ACHN (cell line): ENCODE measurements around the gene WNT9A.

Source experiments
- DNase-seq: peaks from one replicate; pipeline ENCODE4 v3.0.0-alpha.2; 2015
- in situ Hi-C: cut with HindIII; loops from 2 replicates; pipeline ENCODE4 v1.10.0; 2017; ENCODE audit warnings: low sequenced_read_pairs, low pct_ligation_motif_present, low pct_unique_long_range_greater_than_20kb

The WNT9A gene

GRCh38 chr1:227905573-227906487, 41.9 kb downstream of the WNT9A start:
- in situ Hi-C loops = no loop called here
- no peak for DNase-seq

- no peak for DNase-seq
These were observed 43.0 kb downstream of the WNT9A start for GRCh38 chr1:227904541-227905335.

GRCh38 chr1:227903614-227904501, 43.9 kb downstream of the WNT9A start:
- no peak for DNase-seq
- in situ Hi-C loops = no loop called here

More at GRCh38 chr1:227904541-227905335, 43.0 kb downstream of the WNT9A start:
- in situ Hi-C loops = no loop called here

DNA sequence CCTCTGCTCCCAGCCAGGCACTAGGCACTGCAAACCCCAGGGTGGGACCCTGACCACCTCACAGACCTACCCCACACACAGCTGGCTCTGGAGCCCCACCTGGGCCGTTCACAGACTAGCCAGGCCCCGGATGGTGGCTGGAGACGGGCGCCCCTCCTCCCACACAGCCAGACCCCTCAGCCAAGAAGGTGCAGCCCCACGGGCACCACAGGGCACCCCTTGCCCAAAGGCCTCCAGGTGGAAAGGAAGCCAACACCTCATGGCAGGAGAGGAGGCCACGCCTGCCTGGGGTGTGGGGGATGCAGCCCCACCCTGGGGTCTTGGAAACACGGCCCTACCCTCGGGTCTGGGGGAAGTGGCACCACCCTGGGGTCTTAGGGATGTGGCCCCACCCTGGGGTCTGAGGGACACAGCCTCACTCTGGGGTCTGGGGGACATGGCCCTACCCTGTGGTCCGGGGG, 44.6 kb downstream of the WNT9A start:
- no peak for DNase-seq
- in situ Hi-C loops = no loop called here

- no peak for DNase-seq
These were observed 45.1 kb downstream of the WNT9A start for GRCh38 chr1:227902641-227902990.

DNA sequence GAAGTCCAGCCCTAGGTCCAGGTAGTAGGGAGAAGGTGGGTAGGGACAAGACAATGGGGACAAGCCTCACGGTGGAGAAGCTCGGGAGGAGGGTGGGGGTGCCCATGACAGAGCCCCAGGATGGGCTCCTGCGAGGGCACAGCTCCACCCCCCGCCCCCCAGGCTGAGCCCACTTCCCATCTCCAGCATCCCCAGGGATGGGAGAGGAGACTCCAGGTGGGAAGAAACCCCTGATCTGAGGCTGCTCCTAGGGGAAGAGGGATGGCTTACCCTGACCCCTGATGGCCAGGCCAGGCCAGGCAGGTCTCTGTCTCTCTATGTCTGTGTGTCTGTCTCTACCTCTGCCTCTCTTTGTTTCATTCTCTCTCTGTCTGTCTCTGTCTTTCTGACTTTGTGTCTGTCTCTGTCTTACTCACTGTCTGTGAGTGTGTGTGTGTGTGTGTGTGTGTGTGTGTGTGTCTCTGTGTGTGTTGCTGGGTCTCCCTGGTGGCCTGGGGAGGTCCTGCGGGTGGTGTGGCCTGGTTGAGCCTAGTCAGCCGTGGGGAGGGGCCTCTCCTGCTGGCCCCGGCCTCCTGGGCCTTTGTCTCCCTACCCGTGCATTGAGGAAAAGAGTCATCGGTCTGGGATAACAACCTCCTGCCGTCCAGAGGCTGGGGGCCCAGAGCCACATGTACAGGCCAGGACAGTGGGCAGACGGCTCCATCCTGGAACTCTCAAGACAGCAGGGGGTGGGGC, 45.7 kb downstream of the WNT9A start:
- in situ Hi-C loops = no loop called here

More at GRCh38 chr1:227902641-227902990, 45.1 kb downstream of the WNT9A start:
- in situ Hi-C loops = no loop called here

GRCh38 chr1:227901239-227901905, 46.4 kb downstream of the WNT9A start:
- in situ Hi-C loops = no loop called here
- no peak for DNase-seq

More for the DNA sequence above, 45.7 kb downstream of the WNT9A start:
- DNase-seq = peak; percentile 8

GRCh38 chr1:227900571-227901051, 47.1 kb downstream of the WNT9A start:
- in situ Hi-C loops = no loop called here
- DNase-seq = no peak

GRCh38 chr1:227899820-227900449, 47.8 kb downstream of the WNT9A start:
- in situ Hi-C loops = no loop called here
- no peak for DNase-seq

GRCh38 chr1:227899141-227899819, 48.5 kb downstream of the WNT9A start:
- in situ Hi-C loops = no loop called here
- no peak for DNase-seq

DNA sequence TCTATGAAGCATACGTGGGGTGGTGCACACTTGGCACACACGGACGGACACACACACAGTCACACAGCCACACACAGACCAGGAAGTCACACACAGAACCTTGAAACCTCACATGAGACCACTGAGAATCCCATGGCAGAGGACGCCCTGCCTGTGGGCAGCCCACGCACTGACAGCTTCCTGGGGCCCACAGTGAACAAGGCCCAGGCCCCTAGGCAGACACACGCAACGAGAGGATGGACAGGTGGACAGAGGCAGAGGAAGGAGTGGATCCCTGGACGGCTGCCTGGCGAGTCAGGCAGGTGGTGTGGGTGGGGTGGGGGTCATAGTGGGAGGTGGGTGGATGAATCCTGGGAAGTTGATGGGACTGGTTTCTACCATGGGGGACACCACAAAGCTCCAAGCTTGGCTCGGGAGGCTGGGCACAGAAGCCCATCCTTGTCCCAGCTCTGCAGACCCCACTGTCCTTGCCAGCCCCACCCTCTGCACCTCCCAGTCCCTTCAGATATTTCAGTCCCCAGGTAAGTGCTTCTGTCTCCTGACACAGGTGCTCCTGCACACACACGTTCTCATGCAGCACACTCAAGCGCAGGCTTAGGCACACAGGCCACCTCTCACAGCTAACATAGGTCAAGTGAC, 49.1 kb downstream of the WNT9A start:
- in situ Hi-C loops = no loop called here
- no peak for DNase-seq

DNA sequence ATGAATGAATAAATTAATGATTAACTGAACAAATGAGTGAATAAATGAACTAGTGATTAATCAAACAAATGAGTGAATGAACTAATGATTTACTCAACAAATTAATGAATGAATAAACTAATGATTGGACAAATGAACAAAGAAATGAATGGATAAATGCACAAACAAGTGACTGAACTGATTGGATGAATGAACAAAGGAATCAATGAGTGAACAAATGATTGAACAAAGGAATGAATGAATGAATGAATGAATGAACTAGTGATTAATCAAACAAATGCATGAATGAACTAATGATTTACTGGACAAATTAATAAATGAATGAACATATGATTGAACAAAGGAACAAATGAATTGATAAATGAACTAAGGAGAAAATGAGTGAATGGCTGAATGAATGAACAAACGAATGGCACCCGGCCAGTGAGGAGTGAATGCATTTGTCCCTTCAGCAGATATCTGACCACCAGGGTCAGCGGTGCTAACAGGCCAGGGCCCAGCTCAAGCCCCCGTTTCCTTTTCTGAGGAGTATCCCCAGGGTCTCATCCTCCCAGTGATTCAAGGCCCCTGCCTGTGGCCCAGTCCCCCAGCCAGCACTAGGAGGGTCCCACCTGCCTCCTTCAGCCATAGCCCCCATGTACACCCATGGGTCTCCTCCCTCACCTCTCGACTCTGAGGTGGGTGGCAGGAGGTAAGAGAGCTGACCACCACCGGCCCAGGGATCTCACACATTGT, 49.9 kb downstream of the WNT9A start:
- no peak for DNase-seq
- in situ Hi-C loops = no loop called here

DNA sequence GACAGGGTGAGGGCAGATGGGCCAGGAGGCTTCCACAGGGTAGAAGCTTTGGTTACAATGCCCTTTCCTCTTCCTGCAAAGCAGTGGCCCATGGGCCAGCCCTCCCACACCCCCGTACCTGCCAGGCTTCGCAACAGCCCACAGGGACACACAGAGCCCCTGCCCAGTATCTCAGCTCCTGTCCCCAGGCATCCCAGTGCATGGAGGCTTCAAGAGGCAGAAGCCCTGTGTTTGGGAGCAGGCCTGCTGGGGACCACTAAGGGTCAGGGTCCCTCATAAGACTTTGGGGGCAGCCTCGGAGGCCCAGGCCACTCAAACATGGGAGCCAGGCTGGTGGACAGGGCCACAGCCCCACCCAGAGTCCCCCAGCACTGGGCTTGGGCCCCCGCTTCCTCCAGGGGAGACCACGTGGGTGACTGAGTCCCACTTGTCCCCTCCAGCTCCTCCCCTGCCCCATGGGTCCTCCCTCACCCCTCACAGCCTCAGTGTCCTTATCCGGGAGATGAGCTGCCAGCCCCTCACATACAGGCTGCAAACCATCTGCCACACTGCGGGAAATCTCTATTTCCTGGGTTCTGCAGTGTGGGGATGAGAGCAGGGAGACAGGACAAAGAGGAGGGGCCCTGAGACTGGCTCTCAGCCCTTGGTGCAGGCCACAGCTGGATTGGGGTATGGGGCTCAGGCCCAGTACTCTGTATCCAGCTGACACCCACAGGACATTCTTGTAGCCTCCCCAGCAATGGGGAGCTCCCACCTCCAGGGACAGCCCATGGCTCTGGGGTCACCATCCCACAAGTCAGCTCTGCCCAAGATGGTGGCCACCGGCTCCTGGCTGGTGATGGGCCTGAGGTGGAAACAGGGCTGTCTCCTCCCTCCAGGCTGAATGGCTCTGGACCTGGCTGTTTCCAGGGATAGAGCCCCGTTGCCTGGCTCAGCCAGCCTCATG, 50.7 kb downstream of the WNT9A start:
- in situ Hi-C loops = no loop called here
- no peak for DNase-seq
